Subcutaneous adipose tissue (tissue), 4 donors: ENCODE results near the gene KCNK4. TPM values are rescaled to one million over a fixed set of nuclear protein-coding genes. Genes with fewer than 3 reads are reported as not detected.

ENCODE experiments used
- total RNA-seq, 4 donors: library from RNA; depleted of rRNA; stranded (reverse); fragments of >200 nt; gene quantifications; one replicate each; pipeline ENCODE4 v1.1.0, GENCODE V29; 2016
- TF ChIP-seq, protein P1 (sequence below): fragments of 450-650 bp; IDR thresholded peaks from one replicate; pipeline ENCODE4 v1.5.1; 2016; ENCODE audit warnings: low read depth, mild to moderate bottlenecking, control low read depth, antibody characterized with exemption, moderate library complexity

KCNK4 gene
- total RNA-seq, 4 donors from 2014 or later, result not detected

DNA sequence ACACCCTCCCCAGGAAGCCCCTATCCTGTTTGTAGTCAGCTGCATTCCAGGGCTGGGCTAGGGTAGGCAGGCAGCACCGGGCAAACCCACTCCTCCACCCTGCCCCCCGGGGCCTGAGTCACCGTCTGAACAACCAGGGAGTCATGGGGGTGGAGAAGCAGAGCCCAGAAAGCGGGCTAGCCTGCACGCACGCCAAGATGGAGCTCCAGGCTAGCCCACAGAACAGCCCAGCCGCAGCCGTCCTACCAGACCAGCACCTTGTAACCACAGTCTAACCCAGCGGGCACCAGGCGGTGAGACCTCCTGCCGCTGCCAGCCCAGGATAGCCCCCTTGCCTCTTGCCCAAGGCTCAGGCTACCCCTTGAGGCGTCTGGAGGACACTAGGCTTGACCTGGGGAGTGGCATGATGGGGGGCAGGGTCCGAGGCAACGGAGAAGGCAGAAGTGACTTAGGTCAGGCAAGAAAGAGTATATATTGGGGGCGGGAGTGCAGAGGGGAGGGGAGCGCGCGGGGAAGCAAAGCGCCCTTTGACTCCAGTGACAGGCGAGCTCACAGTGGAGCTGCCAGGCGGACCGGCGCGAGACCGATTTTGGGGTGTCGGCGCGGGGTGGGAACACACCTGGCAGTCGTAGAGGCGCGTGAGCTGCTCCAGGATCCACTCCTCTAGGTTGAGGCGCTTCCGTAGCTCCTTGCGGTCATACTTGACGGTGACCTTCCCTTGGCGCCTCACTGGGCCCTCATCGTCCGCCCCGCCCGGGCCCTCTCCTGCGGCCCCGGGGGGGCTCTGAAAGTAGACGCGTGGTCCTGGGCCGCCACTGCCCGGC lies 45.1 kb upstream of the KCNK4 start:
- TF ChIP-seq, protein P1, sequence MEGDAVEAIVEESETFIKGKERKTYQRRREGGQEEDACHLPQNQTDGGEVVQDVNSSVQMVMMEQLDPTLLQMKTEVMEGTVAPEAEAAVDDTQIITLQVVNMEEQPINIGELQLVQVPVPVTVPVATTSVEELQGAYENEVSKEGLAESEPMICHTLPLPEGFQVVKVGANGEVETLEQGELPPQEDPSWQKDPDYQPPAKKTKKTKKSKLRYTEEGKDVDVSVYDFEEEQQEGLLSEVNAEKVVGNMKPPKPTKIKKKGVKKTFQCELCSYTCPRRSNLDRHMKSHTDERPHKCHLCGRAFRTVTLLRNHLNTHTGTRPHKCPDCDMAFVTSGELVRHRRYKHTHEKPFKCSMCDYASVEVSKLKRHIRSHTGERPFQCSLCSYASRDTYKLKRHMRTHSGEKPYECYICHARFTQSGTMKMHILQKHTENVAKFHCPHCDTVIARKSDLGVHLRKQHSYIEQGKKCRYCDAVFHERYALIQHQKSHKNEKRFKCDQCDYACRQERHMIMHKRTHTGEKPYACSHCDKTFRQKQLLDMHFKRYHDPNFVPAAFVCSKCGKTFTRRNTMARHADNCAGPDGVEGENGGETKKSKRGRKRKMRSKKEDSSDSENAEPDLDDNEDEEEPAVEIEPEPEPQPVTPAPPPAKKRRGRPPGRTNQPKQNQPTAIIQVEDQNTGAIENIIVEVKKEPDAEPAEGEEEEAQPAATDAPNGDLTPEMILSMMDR, result no peak

DNA sequence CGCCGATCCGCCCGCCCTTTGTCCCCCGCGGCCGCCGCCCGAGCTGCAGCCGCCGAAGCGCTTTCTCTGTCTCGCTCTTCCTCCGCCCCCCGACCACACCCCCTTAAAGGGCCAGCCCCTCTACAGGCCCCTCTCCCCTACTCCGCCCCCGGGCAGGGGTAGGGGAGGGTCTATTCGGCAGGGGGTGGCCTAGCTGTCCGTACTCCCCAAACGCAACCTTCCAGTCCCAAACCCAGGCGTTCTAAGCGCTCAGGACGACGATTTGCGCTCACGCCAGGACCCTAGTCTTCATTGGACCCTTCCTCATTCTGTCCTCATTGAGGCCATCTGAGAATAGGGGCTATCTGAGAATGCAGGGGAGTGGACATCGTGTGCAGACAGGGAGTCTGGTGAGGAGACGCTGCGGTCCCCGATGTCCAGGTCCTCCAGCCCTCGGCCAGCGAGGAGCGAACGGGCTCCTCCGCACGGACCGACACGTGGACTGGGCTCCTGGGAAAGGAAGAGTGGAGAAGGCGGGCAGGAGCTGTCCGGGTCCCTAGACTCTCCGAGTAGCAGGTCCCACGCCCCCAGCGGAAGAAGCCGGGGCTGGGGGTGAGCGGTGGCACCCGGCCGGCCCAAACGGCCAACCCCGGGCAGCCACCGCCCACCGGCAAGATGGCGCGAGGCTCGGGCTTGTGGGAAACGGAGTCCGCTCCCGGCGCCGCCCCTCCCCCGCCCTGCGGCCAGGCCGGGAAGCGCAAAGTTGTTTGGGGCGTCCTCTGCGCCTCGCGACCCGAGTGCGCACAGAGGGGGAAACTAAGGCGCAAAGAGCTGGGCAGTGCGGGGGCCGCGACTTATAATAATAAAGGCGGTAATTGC lies 44.0 kb upstream of the KCNK4 start, which contains the start of gene PPP1R14B:
TSS of gene PPP1R14B (minus strand) at position 73 of the 858 bp plus-strand sequence. CDS start 270 bp downstream, outside the sequence.
- TF ChIP-seq, protein P1, result no peak

DNA sequence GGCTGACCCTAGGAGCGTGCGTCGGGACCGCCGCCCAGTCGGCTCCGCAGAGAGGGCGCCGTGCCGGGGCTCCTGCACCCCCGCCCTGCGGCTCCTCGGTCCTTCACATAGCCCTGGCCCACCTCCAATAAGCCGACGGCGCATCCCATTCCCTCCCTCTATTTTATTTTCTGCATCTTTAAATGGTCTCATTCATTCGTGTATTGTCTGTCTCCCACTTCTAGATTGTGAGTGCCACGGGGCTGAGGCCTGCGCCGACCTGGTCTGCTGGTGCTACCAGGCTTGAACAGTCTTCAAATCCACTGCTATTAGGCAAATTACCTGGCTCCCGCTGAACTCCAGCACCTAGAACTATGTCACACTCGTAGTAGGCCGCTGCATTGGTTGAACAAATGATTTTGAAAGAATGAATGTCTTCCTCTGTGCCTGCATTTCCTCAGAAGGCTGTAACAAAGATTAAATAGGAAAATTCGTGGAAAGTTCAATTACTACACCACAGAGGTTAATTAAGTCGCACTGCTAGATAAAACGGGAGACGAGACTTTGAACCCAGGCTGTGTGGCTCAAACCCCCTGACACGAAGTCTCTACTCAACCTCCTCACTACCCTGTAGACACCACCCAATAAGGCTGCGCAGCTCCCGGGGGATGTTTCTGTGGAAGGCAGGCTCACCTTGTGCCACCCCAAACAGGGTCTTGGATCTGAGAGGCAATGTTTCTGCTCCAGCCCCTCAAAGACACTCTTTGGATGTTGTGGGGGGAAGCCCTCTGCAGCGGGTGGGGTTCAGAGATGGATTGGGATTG lies 43.2 kb upstream of the KCNK4 start:
- TF ChIP-seq, protein P1, result no peak

DNA sequence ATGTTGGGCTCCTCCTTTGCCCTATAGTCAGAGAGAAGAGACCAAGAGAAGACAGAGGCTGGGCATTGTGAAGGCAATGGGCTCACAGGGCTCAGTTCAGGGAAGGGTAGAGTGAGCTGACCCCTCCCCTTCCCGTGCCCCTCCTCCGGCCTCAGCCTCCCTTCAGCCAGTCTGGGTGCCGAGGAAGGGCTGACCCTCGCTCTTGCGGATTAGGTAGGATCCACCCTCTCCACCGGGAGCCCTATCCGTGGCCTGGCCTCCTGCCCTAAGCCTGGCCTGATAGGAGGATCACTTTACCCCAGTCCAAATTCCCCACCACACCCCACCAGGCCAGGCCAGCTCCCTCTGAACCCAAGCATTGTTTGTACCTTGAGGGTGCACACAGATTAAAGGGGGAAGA lies 42.5 kb upstream of the KCNK4 start:
- TF ChIP-seq, protein P1, result no peak

DNA sequence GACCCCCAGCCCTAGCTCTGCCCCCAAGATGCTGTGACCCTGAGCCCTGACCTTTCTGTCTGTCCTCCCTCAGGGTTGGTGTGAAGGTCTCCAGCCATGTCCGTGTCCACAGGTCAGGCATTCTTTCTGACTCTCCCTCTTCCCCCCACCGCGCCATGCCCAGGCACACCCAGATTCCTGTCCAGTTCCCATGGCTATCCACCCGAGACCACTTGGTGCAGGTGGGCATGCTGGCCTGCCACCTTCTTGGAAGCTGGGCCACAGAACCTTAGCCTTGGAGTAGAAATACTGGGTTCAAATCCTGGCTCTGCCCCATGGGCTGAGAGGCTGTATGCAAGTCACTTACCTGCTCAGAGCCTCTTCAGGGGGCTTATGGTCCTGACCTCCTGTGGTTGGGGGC lies 42.1 kb upstream of the KCNK4 start:
- TF ChIP-seq, protein P1, result no peak

DNA sequence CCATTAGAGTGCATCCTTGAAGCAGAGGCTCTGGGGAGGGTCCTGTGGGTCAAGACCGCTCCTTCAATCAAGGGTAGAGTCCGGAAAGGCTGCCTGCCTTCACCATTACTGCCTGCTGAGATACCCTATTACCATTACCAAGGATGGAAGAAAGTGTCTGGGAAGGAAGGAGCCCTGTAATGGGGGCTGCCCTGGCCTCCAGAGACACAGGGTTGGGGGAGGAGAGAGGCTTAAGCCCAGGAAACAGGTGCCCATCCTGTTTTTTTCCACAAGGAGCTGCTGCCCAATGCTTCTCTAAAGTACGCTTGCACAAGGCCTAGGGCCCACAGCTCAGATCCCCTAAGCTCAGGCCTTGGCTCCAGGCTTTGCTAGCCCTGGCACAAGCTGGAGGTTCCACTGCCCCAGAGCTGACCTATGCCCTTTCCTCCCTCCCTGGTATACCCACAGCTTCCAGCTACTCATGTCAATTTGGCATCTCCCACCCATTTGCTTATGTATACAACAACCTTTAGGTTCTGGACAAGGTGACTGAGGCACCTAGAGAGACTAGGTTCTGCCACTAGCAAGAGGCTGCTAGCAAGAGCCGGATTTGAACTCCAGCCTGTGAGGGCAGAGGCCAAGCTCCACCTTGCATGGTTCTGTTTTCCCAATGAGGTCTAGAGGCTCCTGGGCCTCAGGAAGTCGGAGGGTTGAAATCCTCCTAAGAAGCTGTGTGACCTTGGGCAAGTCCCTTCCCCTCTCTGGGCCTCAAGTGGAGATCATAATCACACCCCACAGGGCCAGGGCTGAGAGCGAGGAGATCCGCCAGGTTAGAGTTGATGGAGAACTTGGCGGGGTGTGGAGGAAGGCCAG lies 41.3 kb upstream of the KCNK4 start:
- TF ChIP-seq, protein P1, result no peak
